GM12865 (cell line): ENCODE results near the gene BTBD9.
A peak's percentile ranks its signal among the peaks of the same experiment; 100 is the strongest.

Experiments used
- DNase-seq: peaks from one replicate; pipeline ENCODE4 v3.0.0; 2010; ENCODE audit warnings: low read depth
- H3K4me3 ChIP-seq: 2 replicates; pipeline ENCODE4 v1.5.1; 2011; ENCODE audit warnings: mild to moderate bottlenecking, low read depth, low read length, control low read depth
- CTCF ChIP-seq: IDR thresholded peaks from 2 replicates; pipeline ENCODE4 v1.5.1; 2011; ENCODE audit warnings: low read length, control low read depth, low read depth, inconsistent platforms; ENCODE audit not compliant: insufficient read depth; ENCODE audit errors: missing control alignments

The BTBD9 gene

GRCh38 chr6:38366234-38366633 lies 273.5 kb downstream of the BTBD9 start:
- DNase-seq: no peak

DNA sequence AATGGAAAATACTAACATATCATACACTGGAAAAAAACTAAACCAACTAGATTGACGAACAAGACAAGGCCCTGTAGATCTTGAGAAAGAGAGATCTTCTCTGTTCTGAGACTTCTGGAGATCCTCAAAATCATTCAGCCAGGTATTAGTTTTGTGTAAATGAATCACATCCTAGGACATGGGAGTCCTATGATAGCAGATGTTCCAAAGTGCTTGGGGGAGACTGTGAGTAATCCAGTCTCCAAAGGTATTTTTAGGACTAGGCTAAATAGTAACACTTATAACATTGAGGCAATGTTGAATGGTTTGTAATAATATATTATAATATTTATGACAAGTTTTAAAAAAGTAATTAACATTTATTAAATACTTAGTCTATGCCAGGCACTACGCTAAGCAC lies 275.0 kb downstream of the BTBD9 start:
- no peak overlapping the region for H3K4me3 ChIP-seq
- no peak for DNase-seq
- TF ChIP-seq CTCF: no peak

More at GRCh38 chr6:38366234-38366633, 273.5 kb downstream of the BTBD9 start:
- no peak for TF ChIP-seq CTCF
- H3K4me3 ChIP-seq: no peak overlapping the region

GRCh38 chr6:38364127-38364526 lies 275.6 kb downstream of the BTBD9 start:
- no peak overlapping the region for H3K4me3 ChIP-seq
- TF ChIP-seq CTCF: no peak
- DNase-seq: no peak

GRCh38 chr6:38355519-38355918 lies 284.2 kb downstream of the BTBD9 start:
- TF ChIP-seq CTCF: no peak

GRCh38 chr6:38354905-38355304 lies 284.8 kb downstream of the BTBD9 start:
- DNase-seq: peak; percentile 59
- no peak for TF ChIP-seq CTCF
- peak overlapping the region; percentile 45 for H3K4me3 ChIP-seq

More at GRCh38 chr6:38355519-38355918, 284.2 kb downstream of the BTBD9 start:
- peak; percentile 36 for DNase-seq
- H3K4me3 ChIP-seq: peak overlapping the region; percentile 45

GRCh38 chr6:38354037-38354381 lies 285.7 kb downstream of the BTBD9 start:
- H3K4me3 ChIP-seq: no peak overlapping the region
- DNase-seq: peak; percentile 26
- TF ChIP-seq CTCF: no peak

- TF ChIP-seq CTCF: no peak
- H3K4me3 ChIP-seq: no peak overlapping the region; the same call in 1 of the 2 replicates
- peak; percentile 35 for DNase-seq
Measured at GRCh38 chr6:38353310-38354036, 286.3 kb downstream of the BTBD9 start.
